NCI-H2227 (cell line): ENCODE data around the gene PPP1R13L.

ENCODE experiments used
- DNase-seq: peaks from one replicate; lab custom pipeline; 2025; ENCODE audit not compliant: unreplicated experiment; lab: John Stamatoyannopoulos, UW

PPP1R13L gene

GRCh38 chr19:45370410-45371204, 34.3 kb downstream of the PPP1R13L start, which contains the start of gene ERCC2:
ERCC2 (minus strand) TSS chr19:45370573; CDS start chr19:45370540, 33 bp downstream.
- DNase-seq, result peak; percentile 97

DNA sequence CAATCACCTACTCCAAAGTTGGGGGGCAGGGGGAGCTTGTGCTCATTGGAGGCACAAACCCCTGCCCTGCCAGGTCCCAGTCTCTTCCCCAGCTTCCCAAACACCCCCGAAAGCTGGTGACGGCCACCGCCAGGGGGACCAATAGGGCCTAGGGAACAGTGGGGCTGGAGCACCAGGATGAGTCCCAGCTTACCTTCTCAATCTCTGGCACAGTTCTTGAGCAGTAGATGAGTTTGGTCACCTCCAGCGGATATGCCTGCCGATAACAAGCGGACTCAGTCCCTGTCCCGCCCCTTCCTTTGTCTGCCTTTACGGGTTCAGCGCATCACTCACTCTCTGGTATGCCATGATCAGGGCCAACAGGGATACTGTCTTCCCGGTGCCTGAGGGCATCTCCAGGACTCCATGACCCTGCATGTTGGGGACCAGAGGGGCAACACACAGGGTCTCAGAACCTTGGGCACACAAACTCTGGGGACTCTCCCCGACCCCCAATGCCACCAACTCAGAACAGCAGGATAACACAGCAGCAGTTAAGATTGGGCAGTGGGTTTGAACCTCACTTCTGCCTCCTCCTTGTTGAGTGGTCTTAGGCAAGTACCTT, 36.0 kb downstream of the PPP1R13L start:
- DNase-seq, result no peak

DNA sequence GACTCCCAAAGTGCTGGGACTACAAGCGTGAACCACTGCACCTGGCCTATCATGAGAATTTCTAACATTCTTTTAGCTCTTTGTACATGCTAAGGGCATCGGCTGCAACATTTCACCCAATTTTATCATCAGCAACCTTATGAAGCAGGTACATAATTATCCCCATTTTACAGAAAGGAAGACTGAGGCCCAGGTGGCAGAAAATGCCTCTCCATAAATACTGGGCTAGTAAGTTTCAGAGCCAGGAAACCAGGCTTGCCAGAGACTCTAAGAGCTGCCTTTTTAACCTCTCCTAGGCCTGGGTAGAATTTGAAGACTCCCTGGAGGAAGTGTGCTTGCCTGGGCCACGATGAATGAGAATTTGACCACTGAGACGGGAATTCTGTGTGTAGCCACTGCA, 36.7 kb downstream of the PPP1R13L start:
- DNase-seq, result no peak

DNA sequence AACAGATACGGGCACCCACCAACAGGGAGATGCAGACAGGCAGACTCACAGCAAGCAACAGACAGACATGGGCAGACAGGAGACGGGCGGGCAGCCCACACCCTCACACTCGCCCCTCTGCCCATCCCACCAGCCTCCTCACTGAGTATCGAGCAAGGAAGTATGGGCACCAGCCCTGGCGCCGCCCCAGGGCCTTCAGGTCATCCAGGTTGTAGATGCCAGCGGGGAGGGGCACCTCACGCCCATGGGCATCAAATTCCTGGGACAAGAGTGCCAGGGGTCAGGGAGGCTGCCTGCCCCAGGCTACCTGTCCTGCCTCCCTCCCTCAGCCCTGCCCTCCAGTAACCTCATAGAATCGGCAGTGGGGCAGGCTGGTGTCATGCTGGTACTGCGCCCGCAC, 40.2 kb downstream of the PPP1R13L start:
- DNase-seq, result no peak

GRCh38 chr19:45363861-45364459, 40.9 kb downstream of the PPP1R13L start:
- DNase-seq, result no peak

- DNase-seq, result no peak
Observed at GRCh38 chr19:45362291-45362690, 42.6 kb downstream of the PPP1R13L start.

DNA sequence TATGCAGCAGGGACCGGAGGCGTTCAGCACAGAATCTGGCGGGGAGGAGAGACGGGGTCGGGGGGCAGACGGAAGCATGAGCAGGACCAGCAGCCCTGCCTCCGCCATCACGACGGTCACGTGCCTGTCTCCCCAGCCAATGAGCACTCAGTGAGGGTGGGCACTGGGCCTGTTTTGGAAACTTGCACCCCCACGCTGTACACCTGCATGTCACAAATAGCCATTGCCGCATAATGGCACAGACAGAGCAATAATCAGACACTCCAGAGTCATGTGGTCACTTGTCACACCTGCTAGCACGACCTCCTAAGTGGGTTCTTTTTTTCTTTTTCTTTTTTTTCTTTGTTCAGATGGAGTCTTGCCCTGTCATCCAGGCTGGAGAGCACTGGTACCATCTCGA, 43.3 kb downstream of the PPP1R13L start:
- no peak for DNase-seq

DNA sequence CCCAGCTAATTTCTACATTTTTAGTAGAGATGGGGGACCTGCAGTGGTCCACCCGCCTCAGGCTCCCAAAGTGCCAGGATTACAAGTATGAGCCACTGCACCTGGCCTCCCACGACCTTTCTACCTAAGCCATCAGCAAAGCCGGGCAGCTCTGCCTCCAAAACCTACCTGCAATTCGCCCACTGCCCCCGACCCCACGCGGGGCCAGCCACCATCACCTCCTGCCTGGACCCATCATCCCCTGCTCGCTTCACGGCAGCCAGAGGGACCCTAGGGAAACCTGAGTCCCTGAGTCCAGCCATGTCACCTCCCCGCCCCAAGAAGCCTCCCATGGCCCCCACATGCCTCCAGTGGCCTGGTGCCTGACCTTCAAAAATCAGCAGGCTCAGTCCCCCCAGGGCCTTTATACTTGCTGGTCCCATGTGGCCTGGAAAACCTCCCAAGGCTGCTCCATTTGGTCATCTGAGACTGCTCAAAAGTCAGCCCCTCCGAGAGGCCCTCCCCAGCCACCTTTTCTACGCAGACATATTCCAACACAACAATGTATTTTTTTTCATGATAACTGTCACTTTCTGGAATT, 46.6 kb downstream of the PPP1R13L start:
- no peak for DNase-seq

GRCh38 chr19:45357445-45357783, 47.5 kb downstream of the PPP1R13L start:
- DNase-seq, result no peak

GRCh38 chr19:45356760-45357444, 48.0 kb downstream of the PPP1R13L start:
- DNase-seq, result no peak

- DNase-seq, result no peak
Observed at GRCh38 chr19:45355910-45356309, 49.0 kb downstream of the PPP1R13L start.

- DNase-seq, result no peak
Observed at GRCh38 chr19:45355402-45355801, 49.5 kb downstream of the PPP1R13L start.

DNA sequence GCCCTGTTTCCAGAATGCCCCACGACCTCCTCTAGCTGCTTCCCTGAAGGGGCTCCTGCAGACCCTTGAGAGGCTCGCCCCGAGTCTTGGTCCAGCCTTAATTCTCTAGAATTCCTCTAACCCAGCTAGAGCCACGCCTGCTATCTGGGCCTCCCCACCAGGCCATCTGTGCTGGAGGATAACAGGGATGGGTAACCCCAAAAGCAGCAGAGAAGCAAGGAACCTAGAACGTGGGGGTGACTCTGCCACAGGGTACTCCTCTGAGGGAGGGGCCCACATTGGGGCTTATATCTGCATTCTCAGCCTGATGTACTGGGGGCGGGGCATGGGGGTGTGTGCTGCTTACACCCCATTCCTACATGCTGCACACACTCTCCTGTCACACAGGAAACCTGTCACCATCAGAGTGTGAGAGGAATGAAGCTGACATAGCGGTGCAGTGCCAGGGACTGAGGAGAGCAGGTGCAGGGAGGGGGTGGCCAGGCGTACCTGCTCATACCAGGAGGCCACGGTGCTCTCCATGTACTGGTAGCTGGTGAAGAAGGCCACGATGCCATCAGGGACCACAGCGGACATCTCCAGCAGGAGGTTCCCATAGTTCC, 50.5 kb downstream of the PPP1R13L start:
- no peak for DNase-seq

DNA sequence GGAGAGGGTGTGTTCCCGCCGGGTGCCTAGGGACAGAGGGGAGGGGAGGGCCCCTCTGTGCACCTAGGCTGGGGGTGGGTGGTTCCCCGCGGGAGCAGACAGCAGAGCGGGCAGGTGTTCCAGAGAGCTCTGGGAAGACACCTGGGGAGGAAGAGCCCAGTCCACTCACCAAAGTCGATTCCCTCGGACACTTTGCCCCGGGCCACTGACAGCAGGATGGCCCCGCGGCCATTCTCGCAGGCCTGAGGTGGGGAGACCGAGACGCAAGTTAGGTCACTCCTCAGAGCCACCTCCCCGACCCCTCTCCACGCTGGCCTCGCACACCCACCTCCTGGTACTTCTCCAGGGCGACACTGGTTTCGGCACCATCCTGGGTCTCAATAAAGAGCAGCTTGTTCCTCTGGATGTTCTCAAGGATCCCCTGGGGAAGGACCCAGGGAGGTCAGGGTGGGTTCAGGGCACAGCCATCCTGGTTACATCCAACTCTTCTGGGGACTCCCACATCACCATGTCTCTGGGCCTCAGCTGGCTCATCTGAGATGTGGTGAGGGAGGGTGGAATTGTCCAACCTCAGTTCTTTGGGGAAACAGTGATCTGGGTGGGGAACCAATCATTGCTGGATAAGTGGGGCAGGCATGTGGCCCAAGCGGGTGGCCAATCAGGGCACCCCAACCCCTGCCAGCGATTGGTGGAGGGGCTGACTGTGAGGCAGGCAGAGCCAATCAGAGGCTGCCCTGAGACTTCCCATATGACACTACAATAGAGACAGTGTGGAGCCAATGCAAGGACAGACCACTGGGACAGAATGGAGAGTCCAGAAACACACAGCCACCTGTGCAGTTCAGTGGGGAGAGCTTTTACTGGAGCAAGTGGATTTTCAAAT, 51.7 kb downstream of the PPP1R13L start:
- no peak for DNase-seq

DNA sequence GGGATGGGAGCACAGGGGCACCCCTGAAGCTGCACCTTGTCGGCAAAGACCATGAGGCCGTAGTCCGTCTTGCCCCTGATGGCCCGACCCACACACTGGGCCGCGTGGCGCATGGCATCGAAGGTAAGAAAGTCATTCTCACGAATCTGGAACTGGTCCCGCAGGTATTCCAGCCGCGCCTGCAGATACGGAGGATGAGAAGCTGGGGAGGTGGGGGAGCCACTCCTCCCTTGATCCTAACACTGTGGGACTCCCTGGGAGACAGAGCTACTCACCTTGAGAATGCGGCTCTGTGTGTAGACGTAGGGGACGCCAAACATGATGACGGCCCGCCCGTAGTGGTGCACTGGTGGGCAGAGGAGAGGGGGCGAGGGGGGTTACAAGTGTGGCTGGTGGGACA, 52.4 kb downstream of the PPP1R13L start:
- DNase-seq, result no peak

DNA sequence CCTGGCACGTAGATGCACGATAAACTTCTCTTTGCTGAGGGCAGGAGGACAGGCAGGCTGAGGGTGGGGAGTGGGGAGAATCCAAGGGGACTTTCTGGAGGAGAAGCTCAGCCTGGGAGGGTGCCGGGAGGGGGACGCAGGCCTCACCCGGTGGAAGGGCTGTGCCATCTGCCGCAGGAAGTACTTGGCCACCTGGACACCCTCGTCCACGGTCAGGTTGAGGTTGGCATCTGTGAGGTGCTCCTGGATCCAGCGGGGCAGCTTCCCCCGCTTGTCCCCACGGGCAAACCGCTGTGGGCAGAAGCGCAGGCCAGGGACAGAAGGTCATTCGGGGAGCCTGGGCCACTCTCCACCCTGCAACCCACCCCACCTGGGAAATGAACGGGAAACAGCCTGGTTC, 52.8 kb downstream of the PPP1R13L start:
- DNase-seq, result no peak

- no peak for DNase-seq
Observed at GRCh38 chr19:45351401-45351952, 53.4 kb downstream of the PPP1R13L start.

GRCh38 chr19:45350477-45351058, 54.3 kb downstream of the PPP1R13L start:
- no peak for DNase-seq

DNA sequence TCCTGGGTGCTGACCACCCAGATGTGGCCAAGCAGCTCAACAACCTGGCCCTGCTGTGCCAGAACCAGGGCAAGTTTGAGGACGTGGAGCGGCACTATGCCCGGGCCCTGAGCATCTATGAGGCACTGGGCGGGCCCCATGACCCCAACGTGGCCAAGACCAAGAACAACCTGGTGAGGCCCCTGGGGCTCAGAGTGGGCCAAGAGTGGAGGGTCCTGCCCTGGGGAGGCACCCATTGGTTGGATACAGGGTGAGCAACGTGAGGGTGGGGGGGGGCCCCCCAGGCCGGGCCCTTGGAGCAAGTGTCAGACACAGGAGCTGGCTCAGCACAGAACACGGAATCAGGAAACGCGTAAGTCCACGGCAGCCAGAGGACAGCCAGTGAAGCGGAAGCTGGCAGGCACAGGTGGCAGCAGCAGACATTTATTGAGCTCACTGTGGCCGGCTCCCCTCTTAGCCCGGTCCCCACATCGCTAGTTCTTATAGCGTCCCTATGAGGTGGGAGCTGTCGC, 55.4 kb downstream of the PPP1R13L start:
- DNase-seq, result no peak
